A549 (cell line): ENCODE data around the gene RUNX1.

Experiments used
- CEBPB ChIP-seq, 2 experiments: fragments of >200 bp in 1 of 2; sonication (Bioruptor Twin) in 1 of 2; formaldehyde crosslinking in 1 of 2; IDR thresholded peaks; 2 replicates each; pipeline ENCODE4 v1.6.1; 2012 to 2016
- CHD2 ChIP-seq: fragments of 150-350 bp; IDR thresholded peaks from 2 replicates; pipeline ENCODE4 v1.6.1; 2014; ENCODE audit warnings: low read length; ENCODE audit not compliant: partially characterized antibody
- FOXS1 ChIP-seq: fragments of 250-450 bp; sonication (Bioruptor Pico); IDR thresholded peaks from 2 replicates; pipeline ENCODE4 v1.5.0; 2020; ENCODE audit warnings: mild to moderate bottlenecking, moderate library complexity
- KDM5A ChIP-seq: fragments of 200-600 bp; sonication (generic); IDR thresholded peaks from 2 replicates; pipeline ENCODE4 v1.6.1; 2016; ENCODE audit warnings: antibody characterized with exemption, mild to moderate bottlenecking
- PHF8 ChIP-seq: fragments of 200-600 bp; sonication (generic); IDR thresholded peaks from 2 replicates; pipeline ENCODE4 v1.6.1; 2016; ENCODE audit warnings: low read depth, mild to moderate bottlenecking, antibody characterized with exemption, moderate library complexity, borderline replicate concordance
- POLR2A ChIP-seq: IDR thresholded peaks from 2 replicates; pipeline ENCODE4 v1.6.1; 2012; ENCODE audit warnings: mild to moderate bottlenecking, low read length
- SMC3 ChIP-seq: fragments of >200 bp; sonication (Bioruptor Twin); formaldehyde crosslinking; IDR thresholded peaks from 3 replicates; pipeline ENCODE4 v1.6.1; 2018; ENCODE audit warnings: inconsistent platforms
- TF ChIP-seq, protein P1 (sequence below): fragments of >200 bp; sonication (Bioruptor Twin); formaldehyde crosslinking; IDR thresholded peaks from 3 replicates; pipeline ENCODE4 v1.5.1; 2016
- TF ChIP-seq, protein P2 (sequence below): fragments of 450-650 bp; IDR thresholded peaks from 2 replicates; pipeline ENCODE4 v1.6.1; 2014; ENCODE audit warnings: antibody characterized with exemption

DNA sequence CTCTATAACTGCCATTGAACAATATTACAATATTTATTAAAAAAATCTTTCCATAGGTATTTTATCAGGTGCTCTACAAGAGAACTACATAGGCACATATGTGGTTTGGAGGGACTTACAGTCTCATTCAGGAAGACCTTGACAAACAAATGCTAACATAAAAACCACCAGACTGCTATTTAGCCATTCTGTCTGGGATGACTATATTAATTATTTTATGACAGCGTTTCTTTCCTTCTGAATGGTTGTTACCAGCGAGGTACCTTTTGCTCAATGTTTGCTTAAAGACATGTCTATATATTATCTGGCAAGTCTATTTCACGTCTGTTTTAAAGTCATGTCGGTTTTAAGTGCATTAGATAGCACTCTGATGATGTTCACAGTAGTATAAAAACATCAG lies 69.7 kb downstream of the RUNX1 start:
- no peak for TF ChIP-seq PHF8
- TF ChIP-seq, protein P1, sequence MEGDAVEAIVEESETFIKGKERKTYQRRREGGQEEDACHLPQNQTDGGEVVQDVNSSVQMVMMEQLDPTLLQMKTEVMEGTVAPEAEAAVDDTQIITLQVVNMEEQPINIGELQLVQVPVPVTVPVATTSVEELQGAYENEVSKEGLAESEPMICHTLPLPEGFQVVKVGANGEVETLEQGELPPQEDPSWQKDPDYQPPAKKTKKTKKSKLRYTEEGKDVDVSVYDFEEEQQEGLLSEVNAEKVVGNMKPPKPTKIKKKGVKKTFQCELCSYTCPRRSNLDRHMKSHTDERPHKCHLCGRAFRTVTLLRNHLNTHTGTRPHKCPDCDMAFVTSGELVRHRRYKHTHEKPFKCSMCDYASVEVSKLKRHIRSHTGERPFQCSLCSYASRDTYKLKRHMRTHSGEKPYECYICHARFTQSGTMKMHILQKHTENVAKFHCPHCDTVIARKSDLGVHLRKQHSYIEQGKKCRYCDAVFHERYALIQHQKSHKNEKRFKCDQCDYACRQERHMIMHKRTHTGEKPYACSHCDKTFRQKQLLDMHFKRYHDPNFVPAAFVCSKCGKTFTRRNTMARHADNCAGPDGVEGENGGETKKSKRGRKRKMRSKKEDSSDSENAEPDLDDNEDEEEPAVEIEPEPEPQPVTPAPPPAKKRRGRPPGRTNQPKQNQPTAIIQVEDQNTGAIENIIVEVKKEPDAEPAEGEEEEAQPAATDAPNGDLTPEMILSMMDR: no peak
- TF ChIP-seq POLR2A: no peak
- TF ChIP-seq FOXS1 (CRISPR knock-in tag): no peak
- no peak for TF ChIP-seq CEBPB (IDR thresholded peaks at IDR 0.05)
- TF ChIP-seq, protein P2, sequence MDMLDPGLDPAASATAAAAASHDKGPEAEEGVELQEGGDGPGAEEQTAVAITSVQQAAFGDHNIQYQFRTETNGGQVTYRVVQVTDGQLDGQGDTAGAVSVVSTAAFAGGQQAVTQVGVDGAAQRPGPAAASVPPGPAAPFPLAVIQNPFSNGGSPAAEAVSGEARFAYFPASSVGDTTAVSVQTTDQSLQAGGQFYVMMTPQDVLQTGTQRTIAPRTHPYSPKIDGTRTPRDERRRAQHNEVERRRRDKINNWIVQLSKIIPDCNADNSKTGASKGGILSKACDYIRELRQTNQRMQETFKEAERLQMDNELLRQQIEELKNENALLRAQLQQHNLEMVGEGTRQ: no peak
- TF ChIP-seq CHD2: no peak
- TF ChIP-seq SMC3: no peak
- no peak for TF ChIP-seq KDM5A
